Activated CD8-positive, alpha-beta memory T cell treated with anti-CD3 and anti-CD28 coated beads, Interleukin-2, amount 50 U/mL, for 48 hours (primary cell): Measurements from ENCODE around the gene MSANTD3.
"Not testable (repeated sequence)": the region's sequence is repeated elsewhere in the genome, so short reads cannot be mapped to it uniquely, and the experiment has no call there.

Source experiments
- DNase-seq: peaks from one replicate; pipeline ENCODE4 v3.0.0-alpha.2; 2020

The MSANTD3 gene

GRCh38 chr9:100426530-100427365 is at the start of gene MSANTD3:
Gene MSANTD3, plus strand, starts transcription at chr9:100427143. Its CDS starts 14,796 bp downstream, at chr9:100441939.
- DNase-seq = peak; percentile 76

GRCh38 chr9:100379862-100380261 is 47.1 kb upstream of the MSANTD3 start:
- no peak for DNase-seq

GRCh38 chr9:100392989-100393388 is 34.0 kb upstream of the MSANTD3 start:
- DNase-seq = not testable (repeated sequence)

GRCh38 chr9:100394032-100394695 is 32.8 kb upstream of the MSANTD3 start:
- DNase-seq = no peak

GRCh38 chr9:100394816-100395215 is 32.1 kb upstream of the MSANTD3 start:
- DNase-seq = no peak

- no peak for DNase-seq
Measured at GRCh38 chr9:100396769-100397168, 30.2 kb upstream of the MSANTD3 start.

GRCh38 chr9:100397529-100398266 is 29.2 kb upstream of the MSANTD3 start:
- no peak for DNase-seq

GRCh38 chr9:100401042-100401441 is 25.9 kb upstream of the MSANTD3 start:
- no peak for DNase-seq

- DNase-seq = no peak
Measured at GRCh38 chr9:100406962-100407361, 20.0 kb upstream of the MSANTD3 start.

GRCh38 chr9:100408546-100409175 is 18.3 kb upstream of the MSANTD3 start:
- DNase-seq = no peak

GRCh38 chr9:100409176-100409556 is 17.8 kb upstream of the MSANTD3 start:
- DNase-seq = no peak

GRCh38 chr9:100411472-100412283 is 15.3 kb upstream of the MSANTD3 start:
- DNase-seq = peak; percentile 90

GRCh38 chr9:100413839-100414420 is 13.0 kb upstream of the MSANTD3 start:
- DNase-seq = no peak

GRCh38 chr9:100417815-100418214 is 9.1 kb upstream of the MSANTD3 start:
- no peak for DNase-seq

GRCh38 chr9:100419166-100419565 is 7.8 kb upstream of the MSANTD3 start:
- no peak for DNase-seq

GRCh38 chr9:100421116-100421515 is 5.8 kb upstream of the MSANTD3 start:
- DNase-seq = not testable (repeated sequence)

- no peak for DNase-seq
Measured at GRCh38 chr9:100425758-100426157, 1.2 kb upstream of the MSANTD3 start.

GRCh38 chr9:100426189-100426529 is 784 bp upstream of the MSANTD3 start:
- no peak for DNase-seq

- peak; percentile 69 for DNase-seq
Measured at GRCh38 chr9:100427366-100428263, 672 bp downstream of the MSANTD3 start.

GRCh38 chr9:100428871-100429654 is 2.1 kb downstream of the MSANTD3 start:
- no peak for DNase-seq
